Right cardiac atrium (tissue), 5 donors: ENCODE measurements around the gene RLN3. TPM values are rescaled to one million over a fixed set of nuclear protein-coding genes. Genes with fewer than 3 reads are reported as not detected.

Source experiments
- ATAC-seq, 2 donors: fragments of 200-7000 bp; cut with Tn5 transposase; one replicate each; pipeline versions ENCODE4 v1.8.0 to v1.9.1; 2020; ENCODE audit warnings: moderate library complexity in 2 of 2, mild to moderate bottlenecking in 1 of 2
- DNase-seq, 3 donors: peaks; one replicate each; pipeline ENCODE4 v3.0.0-alpha.2; 2020
- H3K27ac ChIP-seq: one replicate; pipeline ENCODE4 v1.5.1; 2013; ENCODE audit warnings: mild to moderate bottlenecking, low read length, control low read depth, moderate library complexity
- H3K27me3 ChIP-seq: one replicate; pipeline ENCODE4 v1.6.1; 2013; ENCODE audit not compliant: control insufficient read depth, insufficient read depth
- H3K4me1 ChIP-seq: one replicate; pipeline ENCODE4 v1.6.1; 2013; ENCODE audit warnings: low read length; ENCODE audit not compliant: control insufficient read depth, insufficient read depth
- H3K4me3 ChIP-seq: one replicate; pipeline ENCODE4 v1.5.1; 2013; ENCODE audit warnings: low read length, control low read depth
- H3K9me3 ChIP-seq: one replicate; pipeline ENCODE4 v1.6.1; 2013; ENCODE audit warnings: low read length; ENCODE audit not compliant: control insufficient read depth
- WGBS: extraction: QIAGEN DNeasy Blood & Tissue Kit; methylation state at CpG from one replicate; pipeline ENCODE4 v1.1.7; 2013; 5-methylcytosine and 5-hydroxymethylcytosine counted together
- intact Hi-C, 4 donors: fragments of 100-400 bp; cut with DNase I; formaldehyde crosslinking; loops; one replicate each; pipeline versions ENCODE4 v1.11.0 to v1.14.0; 2022 to 2023
- polyA plus RNA-seq: library from polyadenylated mRNA; stranded (reverse); fragments of 200-250 nt; gene quantifications from one replicate; pipeline ENCODE4 v1.2.3, GENCODE V29; 2013
- total RNA-seq, 4 donors: library from RNA; stranded (reverse); fragmentation: NEBNext Ultra II Directional; extraction: Animal tissue kit (Norgen Biotek cat#: 25700); gene quantifications; one replicate each; pipeline ENCODE4 v1.2.1, GENCODE V29; 2021
- donor health status: healthy with polysubstance abuse.
- donor health status: DM: no; HTN: yes; CAD: no.
- donor health status: DM: no; HTN: no; CAD: no.
- donor health status: DM: no; HTN: yes; CAD: no; lungs with severe emphysema.
- donor health status: DM: yes; HTN: yes; CAD: no.

RLN3 gene
- total and polyA plus RNA-seq, 5 donors: not detected

GRCh38 chr19:14072535-14073260, 44.8 kb downstream of the RLN3 start, which contains the start of gene MISP3:
Gene MISP3 (plus strand): TSS chr19:14072786. CDS start chr19:14073310, 524 bp downstream.
- Histone ChIP-seq H3K4me3 (peak within 1 kb of the TSS; percentile 68), H3K9me3 (no peaks in the 10 kb centered on the region), H3K27me3 (no peaks in the 10 kb centered on the region), H3K4me1 (peaks cover 2% of the 10 kb centered on the region), H3K27ac (peak within 1 kb of the TSS; percentile 84)
- ATAC-seq: peak; percentile 28 to 31
- intact Hi-C loops: loop anchor here in 3 of 4 donors (2.0 to 5.0 kb wide), 3 partner anchors 45 to 192 kb away; partner anchors contain the start of gene PRKACA (in 1 of the 3)
- under 1% methylated on average over 51 of the region's 51 CpGs for WGBS
- DNase-seq: peak; percentile 53 to 81 (median 81)

- under 1% methylated on average over 106 of the region's 106 CpGs for WGBS
- peak; percentile 79 to 92 (median 92) for DNase-seq
- peak; percentile 55 to 58 for ATAC-seq
- intact Hi-C loops: loop anchor here in 3 of 4 donors (2.0 to 5.0 kb wide), 3 partner anchors 44 to 193 kb away; partner anchors contain the start of gene PRKACA (in 1 of the 3)
- no peaks in the 10 kb centered on the region for H3K27me3 ChIP-seq
- no peaks in the 10 kb centered on the region for H3K9me3 ChIP-seq
- H3K27ac ChIP-seq: peak overlapping the region; percentile 84
- peak overlapping the region; percentile 68 for H3K4me3 ChIP-seq
- peaks cover 2% of the 10 kb centered on the region for H3K4me1 ChIP-seq
Observed at GRCh38 chr19:14073261-14073924, 45.4 kb downstream of the RLN3 start.

GRCh38 chr19:14073925-14074838, 46.2 kb downstream of the RLN3 start:
- Histone ChIP-seq H3K4me1 (peaks cover 2% of the 10 kb centered on the region), H3K27ac (peak overlapping the region; percentile 84), H3K4me3 (peak overlapping the region; percentile 68), H3K9me3 (no peaks in the 10 kb centered on the region), H3K27me3 (no peaks in the 10 kb centered on the region)
- WGBS: 4% methylated on average over 44 of the region's 44 CpGs
- ATAC-seq (peak; percentile 2 to 3), DNase-seq (peak in 2 of 3 donors; percentile 71 to 72)
- intact Hi-C loops: loop anchor here in 3 of 4 donors (2.0 to 5.0 kb wide), 3 partner anchors 43 to 193 kb away; partner anchors contain the start of gene PRKACA (in 1 of the 3)

GRCh38 chr19:14078411-14078810, 50.5 kb downstream of the RLN3 start:
- H3K9me3 ChIP-seq: no peaks in the 10 kb centered on the region
- ATAC-seq (no peak), DNase-seq (no peak)
- peaks cover 4% of the 10 kb centered on the region for H3K4me1 ChIP-seq
- H3K27me3 ChIP-seq: no peaks in the 10 kb centered on the region
- intact Hi-C loops: no loop called here
- 58% methylated on average over 2 of the region's 2 CpGs for WGBS
- no peak overlapping the region for H3K4me3 ChIP-seq
- H3K27ac ChIP-seq: no peak overlapping the region

Other genes starting within 250 kb of the RLN3 start
- gene ZSWIM4, start 232.7 kb upstream of the RLN3 start, total RNA-seq: 1 to 10 TPM; 3.4 to 6.4 (median 3.5) TPM
- gene ZSWIM4, start 232.7 kb upstream of the RLN3 start, polyA plus RNA-seq: 2.3 TPM
- 1 to 10 TPM in 2 of 4 donors, under 1 TPM in 1, not detected in 1; 0.86 to 2.1 (median 1.4) TPM for gene NANOS3, start 151.0 kb upstream of the RLN3 start, total RNA-seq
- 1.7 TPM for gene NANOS3, start 151.0 kb upstream of the RLN3 start, polyA plus RNA-seq
- 1 to 10 TPM in 1 of 4 donors, under 1 TPM in 3; 0.40 to 1.2 (median 0.80) TPM for gene BRME1, start 122.0 kb upstream of the RLN3 start, total RNA-seq
- gene BRME1, start 122.0 kb upstream of the RLN3 start, polyA plus RNA-seq: 0.48 TPM
- 10 to 100 TPM; 21.6 to 26.2 (median 22.3) TPM for gene CC2D1A, start 121.9 kb upstream of the RLN3 start, total RNA-seq
- gene CC2D1A, start 121.9 kb upstream of the RLN3 start, polyA plus RNA-seq: 22.9 TPM
- 1 to 10 TPM; 1.4 to 3.2 (median 2.2) TPM for gene PODNL1, start 89.7 kb upstream of the RLN3 start, total RNA-seq
- gene PODNL1, start 89.7 kb upstream of the RLN3 start, polyA plus RNA-seq: 1.9 TPM
- 10 to 100 TPM; 20.3 to 24.1 (median 21.1) TPM for gene DCAF15, start 75.6 kb upstream of the RLN3 start, total RNA-seq
- gene DCAF15, start 75.6 kb upstream of the RLN3 start, polyA plus RNA-seq: 21.5 TPM
- 10 to 100 TPM; 10.9 to 15.6 (median 13.5) TPM for gene RFX1, start 21.8 kb upstream of the RLN3 start, total RNA-seq
- 7.0 TPM for gene RFX1, start 21.8 kb upstream of the RLN3 start, polyA plus RNA-seq
- gene IL27RA, start 3.6 kb downstream of the RLN3 start, total RNA-seq: 1 to 10 TPM; 3.3 to 4.7 (median 3.7) TPM
- 3.4 TPM for gene IL27RA, start 3.6 kb downstream of the RLN3 start, polyA plus RNA-seq
- gene PALM3, start 33.9 kb downstream of the RLN3 start, total RNA-seq: under 1 TPM; 0.38 to 0.58 (median 0.48) TPM
- gene PALM3, start 33.9 kb downstream of the RLN3 start, polyA plus RNA-seq: 0.45 TPM
- gene MISP3, start 44.6 kb downstream of the RLN3 start, total RNA-seq: 10 to 100 TPM in 1 of 4 donors, 1 to 10 TPM in 3; 6.4 to 10.3 (median 9.2) TPM
- 11.1 TPM for gene MISP3, start 44.6 kb downstream of the RLN3 start, polyA plus RNA-seq
- gene C19orf67, start 57.6 kb downstream of the RLN3 start, total RNA-seq: not detected
- not detected for gene C19orf67, start 57.6 kb downstream of the RLN3 start, polyA plus RNA-seq
- 10 to 100 TPM; 34.0 to 53.8 (median 42.5) TPM for gene SAMD1, start 62.6 kb downstream of the RLN3 start, total RNA-seq
- 32.2 TPM for gene SAMD1, start 62.6 kb downstream of the RLN3 start, polyA plus RNA-seq
- gene PRKACA, start 89.6 kb downstream of the RLN3 start, total RNA-seq: 100 to 1,000 TPM; 351 to 412 (median 373) TPM
- 256 TPM for gene PRKACA, start 89.6 kb downstream of the RLN3 start, polyA plus RNA-seq
- 1 to 10 TPM in 3 of 4 donors, under 1 TPM in 1; 0.56 to 1.4 (median 1.2) TPM for gene ASF1B, start 108.4 kb downstream of the RLN3 start, total RNA-seq
- 0.29 TPM for gene ASF1B, start 108.4 kb downstream of the RLN3 start, polyA plus RNA-seq
- gene ADGRL1, start 178.0 kb downstream of the RLN3 start, total RNA-seq: 10 to 100 TPM; 28.4 to 36.9 (median 34.0) TPM
- 20.1 TPM for gene ADGRL1, start 178.0 kb downstream of the RLN3 start, polyA plus RNA-seq